ENCODE data around the gene ATP10A. TPM values are rescaled to one million over a fixed set of nuclear protein-coding genes. Genes with fewer than 3 reads are reported as not detected.

The ATP10A gene
- total RNA-seq, 4 donors from 2014 or later = 1.6 to 8.2 (median 3.7) TPM

DNA sequence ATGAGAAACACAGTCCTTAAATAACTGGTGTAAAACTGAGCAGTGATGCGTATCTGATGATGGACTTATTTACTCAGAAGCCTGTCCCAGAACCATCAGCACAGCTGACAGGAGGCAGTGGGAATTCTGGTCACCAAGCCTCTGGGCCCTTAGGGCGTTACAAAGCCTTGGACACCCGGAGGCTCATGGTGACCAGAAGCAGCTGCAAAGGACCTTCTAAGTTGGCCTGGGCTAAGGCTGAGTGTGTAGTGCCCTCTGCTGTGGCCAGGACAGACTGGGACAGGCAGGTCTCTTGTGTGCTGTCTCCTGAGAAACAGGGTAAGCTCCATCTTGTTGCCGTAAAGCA is 168.9 kb downstream of the ATP10A start:
- intact Hi-C loops (cut with DNase I; ENCODE audit: low total_unique reads) = no loop called here
- WGBS, 2 donors = 81 to 85% methylated on average over 4 of the region's 4 CpGs
- peak in 1 of 2 donors; percentile 65 for DNase-seq (ENCODE audit: low spot score in 2 of 2)
- no peak overlapping the region for H3K4me3 ChIP-seq (ENCODE audit: low read depth, poor library complexity, severe bottlenecking)
- no peak for TF ChIP-seq POLR2A (IDR thresholded peaks at IDR 0.05)
- TF ChIP-seq CTCF (IDR thresholded peaks at IDR 0.05) = no peak

DNA sequence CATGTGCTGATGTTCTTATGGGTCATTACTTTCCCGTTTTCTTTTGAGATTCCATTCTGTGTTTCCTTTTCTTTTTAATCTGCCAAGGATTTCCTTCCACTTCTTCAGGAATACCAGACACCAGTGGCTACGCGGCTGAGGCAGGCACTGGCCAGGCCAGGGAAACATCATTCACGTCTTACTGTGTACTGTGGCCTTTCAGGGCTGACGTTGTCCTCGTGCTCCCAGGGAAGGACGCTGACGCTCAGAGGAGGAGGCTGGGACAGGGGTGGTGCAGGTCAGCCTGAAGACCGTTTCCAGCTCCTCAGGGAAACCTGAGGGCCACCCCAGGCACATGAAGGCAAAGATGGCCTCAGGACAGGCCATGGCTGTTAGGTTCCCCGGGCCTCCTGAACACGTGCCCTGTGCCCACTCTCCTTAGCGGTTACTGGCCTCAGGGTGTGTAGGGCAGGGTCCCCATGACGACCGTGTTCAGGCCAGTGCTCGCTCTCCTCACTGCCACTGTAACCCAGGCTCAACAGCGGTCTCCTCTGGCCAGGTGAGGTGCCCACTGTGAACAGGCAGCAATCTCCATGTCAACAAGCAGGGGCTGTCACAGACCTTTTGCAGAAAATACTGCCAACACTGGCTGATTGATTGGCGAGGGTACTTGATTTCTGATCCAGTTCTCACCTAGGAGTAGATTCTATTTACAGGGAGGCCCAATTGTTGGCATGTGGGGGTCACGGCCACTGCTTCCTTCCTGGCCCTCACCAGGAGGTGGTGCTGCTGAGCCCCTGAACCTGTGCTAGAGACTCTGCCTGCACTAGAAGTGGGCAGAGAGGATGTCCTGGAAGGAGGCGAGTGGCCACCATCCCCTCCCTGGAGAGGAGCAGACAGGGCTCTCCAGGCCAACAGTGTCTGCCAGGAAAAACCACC is 169.5 kb downstream of the ATP10A start:
- TF ChIP-seq CTCF (IDR thresholded peaks at IDR 0.05) (no peak), POLR2A (IDR thresholded peaks at IDR 0.05) (no peak)
- H3K4me3 ChIP-seq (ENCODE audit: low read depth, poor library complexity, severe bottlenecking) = no peak overlapping the region
- DNase-seq (ENCODE audit: low spot score in 2 of 2) = peak in 1 of 2 donors; percentile 76
- 78 to 90% methylated on average over 14 to 19 of the region's 19 CpGs for WGBS, 2 donors
- intact Hi-C loops (cut with DNase I; ENCODE audit: low total_unique reads) = no loop called here

GRCh38 chr15:25691544-25692430 is 171.3 kb downstream of the ATP10A start:
- 61 to 63% methylated on average over 13 of the region's 13 CpGs for WGBS, 2 donors
- peak in 1 of 2 donors; percentile 65 for DNase-seq (ENCODE audit: low spot score in 2 of 2)
- intact Hi-C loops (cut with DNase I; ENCODE audit: low total_unique reads) = no loop called here
- no peak overlapping the region for H3K4me3 ChIP-seq (ENCODE audit: low read depth, poor library complexity, severe bottlenecking)
- no peak for TF ChIP-seq POLR2A (IDR thresholded peaks at IDR 0.05)

GRCh38 chr15:25690673-25691543 is 172.2 kb downstream of the ATP10A start:
- 67% methylated on average over 18 of the region's 18 CpGs for WGBS, 2 donors
- DNase-seq (ENCODE audit: low spot score in 2 of 2) = peak; percentile 54 to 83
- TF ChIP-seq CTCF (IDR thresholded peaks at IDR 0.05) (no peak), POLR2A (IDR thresholded peaks at IDR 0.05) (no peak)
- intact Hi-C loops (cut with DNase I; ENCODE audit: low total_unique reads) = no loop called here
- no peak overlapping the region for H3K4me3 ChIP-seq (ENCODE audit: low read depth, poor library complexity, severe bottlenecking)

- WGBS, 2 donors = 72 to 75% methylated on average over 3 to 4 of the region's 4 CpGs
- H3K4me3 ChIP-seq (ENCODE audit: low read depth, poor library complexity, severe bottlenecking) = no peak overlapping the region
- intact Hi-C loops (cut with DNase I; ENCODE audit: low total_unique reads) = no loop called here
- DNase-seq (ENCODE audit: low spot score in 2 of 2) = no peak
- TF ChIP-seq CTCF (IDR thresholded peaks at IDR 0.05) (no peak), POLR2A (IDR thresholded peaks at IDR 0.05) (no peak)
These were observed 173.5 kb downstream of the ATP10A start for GRCh38 chr15:25689592-25689991.
